ELR (cell line): ENCODE data around the gene LSM10.

ENCODE experiments used
- DNase-seq: peaks from one replicate; pipeline ENCODE4 v3.0.0-alpha.2; 2015; ENCODE audit warnings: low read depth

The LSM10 gene

GRCh38 chr1:36351227-36351977, 46.3 kb downstream of the LSM10 start:
- DNase-seq, result peak; percentile 97

- peak; percentile 95 for DNase-seq
Observed at GRCh38 chr1:36350659-36351226, 47.0 kb downstream of the LSM10 start.

GRCh38 chr1:36349839-36350238, 47.9 kb downstream of the LSM10 start:
- DNase-seq, result no peak

- DNase-seq, result peak; percentile 84
Observed at GRCh38 chr1:36349241-36349671, 48.5 kb downstream of the LSM10 start.

- no peak for DNase-seq
Observed at GRCh38 chr1:36346741-36347370, 50.9 kb downstream of the LSM10 start.

GRCh38 chr1:36345353-36345752, 52.4 kb downstream of the LSM10 start:
- no peak for DNase-seq

GRCh38 chr1:36344395-36344680, 53.4 kb downstream of the LSM10 start:
- DNase-seq, result no peak

GRCh38 chr1:36343651-36344394, 53.9 kb downstream of the LSM10 start:
- DNase-seq, result no peak
